ENCODE data around the gene UBAC2.

DNA sequence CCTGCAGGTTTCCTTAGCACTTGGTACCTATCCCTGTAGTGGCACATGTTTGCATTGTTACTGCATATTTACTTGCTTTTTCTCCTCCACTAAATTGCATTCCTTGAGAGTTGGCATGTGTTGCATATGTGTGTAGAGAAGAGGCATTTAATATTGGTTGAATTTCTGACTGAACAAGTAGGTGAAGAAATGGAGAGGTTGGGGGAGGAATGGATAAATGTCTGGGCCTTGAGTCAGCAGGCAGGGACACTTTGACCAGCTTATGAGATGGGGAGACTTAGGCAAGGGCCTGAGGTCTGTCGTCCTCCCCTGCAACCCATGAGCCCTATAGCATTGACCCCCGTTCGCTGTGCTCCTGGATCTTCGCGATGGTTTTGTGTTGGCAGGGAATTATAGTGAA, 59.6 kb downstream of the UBAC2 start:
- TF ChIP-seq, protein P1, sequence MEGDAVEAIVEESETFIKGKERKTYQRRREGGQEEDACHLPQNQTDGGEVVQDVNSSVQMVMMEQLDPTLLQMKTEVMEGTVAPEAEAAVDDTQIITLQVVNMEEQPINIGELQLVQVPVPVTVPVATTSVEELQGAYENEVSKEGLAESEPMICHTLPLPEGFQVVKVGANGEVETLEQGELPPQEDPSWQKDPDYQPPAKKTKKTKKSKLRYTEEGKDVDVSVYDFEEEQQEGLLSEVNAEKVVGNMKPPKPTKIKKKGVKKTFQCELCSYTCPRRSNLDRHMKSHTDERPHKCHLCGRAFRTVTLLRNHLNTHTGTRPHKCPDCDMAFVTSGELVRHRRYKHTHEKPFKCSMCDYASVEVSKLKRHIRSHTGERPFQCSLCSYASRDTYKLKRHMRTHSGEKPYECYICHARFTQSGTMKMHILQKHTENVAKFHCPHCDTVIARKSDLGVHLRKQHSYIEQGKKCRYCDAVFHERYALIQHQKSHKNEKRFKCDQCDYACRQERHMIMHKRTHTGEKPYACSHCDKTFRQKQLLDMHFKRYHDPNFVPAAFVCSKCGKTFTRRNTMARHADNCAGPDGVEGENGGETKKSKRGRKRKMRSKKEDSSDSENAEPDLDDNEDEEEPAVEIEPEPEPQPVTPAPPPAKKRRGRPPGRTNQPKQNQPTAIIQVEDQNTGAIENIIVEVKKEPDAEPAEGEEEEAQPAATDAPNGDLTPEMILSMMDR (IDR thresholded peaks at IDR 0.05), result no peak
- no peak for TF ChIP-seq POLR2A (IDR thresholded peaks at IDR 0.05)
